Activated CD4-positive, alpha-beta T cell treated with anti-CD3 and anti-CD28 coated beads, Interleukin-2, amount 50 U/mL, for 1 hour (primary cell): Measurements from ENCODE around the gene PLD5.
"Not testable (repeated sequence)": the region's sequence is repeated elsewhere in the genome, so short reads cannot be mapped to it uniquely, and the experiment has no call there.

Experiments
- DNase-seq: peaks from one replicate; pipeline ENCODE4 v3.0.0-alpha.2; 2020

Gene PLD5

DNA sequence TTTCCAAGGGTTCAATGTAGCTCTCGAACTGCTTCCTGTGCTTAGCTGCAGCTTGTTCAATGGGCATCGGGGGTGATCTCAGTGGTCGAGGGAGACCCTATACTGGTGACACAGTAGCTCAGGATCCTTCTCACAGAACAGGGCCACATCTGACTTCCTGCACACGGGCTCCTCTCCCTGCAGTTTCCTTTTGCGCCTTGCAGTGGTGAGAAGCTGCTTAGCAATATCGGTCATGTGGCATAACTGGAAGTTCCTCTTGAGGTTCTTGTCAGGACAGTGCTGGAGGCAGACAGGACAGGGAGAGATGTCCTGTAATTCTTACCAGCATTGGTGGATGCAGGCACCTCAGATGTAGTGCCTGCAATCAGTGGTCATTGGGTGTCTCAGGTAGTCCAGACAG, 385.1 kb downstream of the PLD5 start:
- DNase-seq, result no peak

DNA sequence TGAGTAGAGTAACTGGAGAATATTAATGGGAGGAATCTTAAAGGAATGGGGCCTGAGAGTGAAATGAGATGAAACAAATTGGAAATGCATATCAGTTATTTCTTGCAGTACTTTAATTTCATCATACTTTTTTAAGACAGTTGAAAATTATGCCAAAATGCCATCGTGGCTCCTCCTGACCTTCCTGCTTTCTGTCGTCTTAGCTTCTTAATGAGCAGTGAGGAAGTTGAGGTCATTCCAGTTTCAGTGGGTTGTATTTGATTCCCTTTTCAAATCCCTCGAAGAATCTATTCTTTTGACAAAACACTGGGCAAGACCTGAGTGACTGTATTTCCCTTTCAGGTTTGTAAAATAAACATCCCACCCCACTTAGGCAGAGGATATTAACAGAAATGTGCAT, 390.7 kb downstream of the PLD5 start:
- no peak for DNase-seq

DNA sequence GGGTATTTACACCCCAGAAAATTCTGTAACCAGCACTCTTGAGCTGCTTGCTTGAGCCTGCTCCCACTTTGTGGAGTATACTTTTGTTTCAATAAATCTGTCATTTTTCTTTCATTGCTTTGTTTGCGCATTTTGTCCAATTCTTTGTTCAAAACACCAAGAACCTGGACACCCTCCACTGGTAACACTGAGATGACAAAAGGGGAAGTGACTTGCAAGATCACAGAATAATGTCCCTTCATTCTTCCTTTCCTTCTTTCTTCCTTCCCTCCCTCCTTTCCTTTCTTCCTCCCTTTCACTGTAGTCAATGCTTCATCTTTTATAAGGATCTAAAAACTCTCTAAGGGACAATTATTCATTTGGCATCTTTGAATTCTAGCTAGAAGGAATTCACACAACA, 391.1 kb downstream of the PLD5 start:
- DNase-seq, result no peak

DNA sequence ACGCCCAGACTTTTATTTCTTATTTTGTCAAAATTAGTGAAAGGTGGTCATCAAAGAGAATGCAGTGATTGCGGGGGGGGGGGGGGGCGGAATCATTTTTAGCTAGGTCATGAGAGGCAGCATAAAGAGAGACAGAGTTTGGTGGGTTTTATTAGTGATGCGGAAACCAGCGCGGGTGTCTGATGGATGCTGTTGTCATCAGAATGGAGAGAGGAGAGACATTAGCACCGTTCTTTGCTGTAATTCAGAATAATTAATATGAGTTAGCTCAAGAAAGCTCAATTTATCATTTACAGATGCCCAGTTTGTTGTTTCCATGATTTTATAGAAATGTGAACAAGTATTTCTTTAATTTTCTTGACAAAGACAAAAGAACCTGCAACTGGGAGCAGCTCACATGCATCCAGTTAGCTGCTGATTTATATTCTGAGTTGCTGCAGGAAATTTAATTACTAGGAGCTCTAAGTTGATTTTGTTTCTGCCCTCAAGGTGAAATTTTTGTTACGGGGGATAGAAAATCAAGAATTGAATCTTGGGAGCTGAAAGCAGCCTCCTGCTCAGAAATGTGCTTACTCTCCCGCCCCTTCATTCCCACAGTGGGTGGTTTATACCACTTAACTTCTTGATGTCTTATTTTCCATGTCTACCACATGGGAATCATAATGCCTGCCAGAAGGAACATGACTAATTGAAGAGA, 392.2 kb downstream of the PLD5 start:
- DNase-seq, result no peak

DNA sequence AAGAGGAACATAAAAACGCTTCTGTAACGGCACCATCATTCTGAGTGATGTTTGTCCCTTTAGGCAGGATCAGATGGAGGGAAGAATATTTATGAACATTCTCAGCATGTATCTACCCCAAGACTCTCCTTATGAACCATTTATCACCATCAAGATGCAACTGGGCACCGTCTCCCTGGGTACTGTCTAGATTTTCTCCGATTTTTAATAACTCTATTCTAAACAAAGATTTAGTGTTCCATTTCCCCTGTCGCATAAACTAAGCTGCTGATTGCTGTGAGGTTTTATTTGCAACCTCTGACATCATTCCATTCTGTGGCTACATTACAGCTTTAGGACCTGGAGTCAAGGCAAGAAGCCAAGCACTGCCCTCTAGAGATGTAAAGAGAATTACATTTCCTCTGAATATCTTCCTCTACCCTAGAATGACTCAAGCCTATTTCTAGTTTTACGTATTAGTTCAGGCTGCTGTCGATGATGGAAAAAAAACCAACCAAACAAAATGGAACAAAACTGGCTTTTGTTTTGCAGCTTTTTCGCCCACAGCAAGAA, 395.5 kb downstream of the PLD5 start:
- no peak for DNase-seq

DNA sequence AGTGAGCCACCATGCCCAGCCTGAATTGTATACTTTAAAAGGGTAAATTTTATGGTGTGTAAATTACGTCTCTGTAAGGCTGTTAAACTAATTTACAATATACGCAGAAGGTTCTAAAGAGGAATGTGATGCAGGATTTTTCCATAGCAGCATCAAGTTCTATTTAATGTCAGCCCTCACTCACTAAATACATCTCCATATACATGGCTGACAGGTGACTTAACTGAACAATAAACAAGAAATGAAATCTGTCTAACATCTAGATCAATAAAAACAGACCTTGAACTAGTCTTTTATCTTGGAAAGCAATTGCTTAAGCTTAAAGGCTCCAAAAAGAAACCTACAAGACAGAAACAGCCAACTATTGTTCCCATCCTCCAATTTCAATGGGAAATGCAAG, 404.1 kb downstream of the PLD5 start:
- no peak for DNase-seq

DNA sequence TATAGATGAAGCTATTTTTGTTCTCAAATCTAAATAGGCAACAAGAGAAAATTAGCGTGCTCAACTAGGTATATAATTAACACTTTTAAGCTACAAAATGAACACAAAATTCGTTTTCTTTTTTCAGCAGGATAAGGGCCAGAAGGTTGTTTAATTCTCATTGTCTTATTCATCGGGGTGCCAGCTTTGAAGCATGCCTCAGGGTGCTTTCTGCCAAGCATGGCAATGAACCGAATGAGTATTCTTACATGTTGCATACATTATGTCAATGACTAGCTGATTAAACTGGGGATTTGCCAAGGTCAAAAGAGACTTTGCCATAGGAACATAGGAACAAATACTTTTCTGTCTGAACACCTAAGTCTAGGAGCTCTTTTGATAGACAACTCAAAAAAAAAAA, 423.6 kb downstream of the PLD5 start:
- DNase-seq, result no peak

DNA sequence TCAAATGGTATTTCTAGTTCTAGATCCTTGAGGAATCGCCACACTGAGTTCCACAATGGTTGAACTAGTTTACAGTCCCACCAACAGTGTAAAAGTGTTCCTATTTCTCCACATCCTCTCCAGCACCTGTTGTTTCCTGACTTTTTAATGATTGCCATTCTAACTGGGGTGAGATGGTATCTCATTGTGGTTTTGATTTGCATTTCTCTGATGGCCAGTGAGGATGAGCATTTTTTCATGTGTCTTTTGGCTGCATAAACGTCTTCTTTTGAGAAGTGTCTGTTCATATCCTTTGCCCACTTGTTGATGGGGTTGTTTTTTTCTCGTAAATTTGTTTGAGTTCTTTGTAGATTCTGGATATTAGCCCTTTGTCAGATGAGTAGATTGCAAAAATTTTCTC, 427.2 kb downstream of the PLD5 start:
- not testable (repeated sequence) for DNase-seq

DNA sequence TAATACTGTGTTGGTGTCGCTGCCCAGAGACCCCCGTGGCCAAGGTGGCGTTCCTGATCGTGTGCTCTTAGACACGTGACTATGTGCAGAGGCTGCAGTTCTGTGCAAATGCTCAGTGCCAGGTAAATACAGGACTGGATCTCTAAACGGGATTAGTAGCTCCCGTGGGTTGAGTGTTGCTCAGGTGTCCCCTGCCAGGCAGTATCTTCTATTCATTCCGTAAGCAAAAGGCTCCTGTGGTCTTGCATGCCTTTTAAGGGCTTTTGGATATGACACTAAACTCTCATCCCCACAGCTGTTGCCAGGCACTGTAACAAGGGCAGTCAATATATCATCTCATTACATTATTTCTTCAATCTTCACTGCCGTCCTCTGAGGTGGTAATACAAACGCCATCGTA, 431.4 kb downstream of the PLD5 start:
- no peak for DNase-seq

DNA sequence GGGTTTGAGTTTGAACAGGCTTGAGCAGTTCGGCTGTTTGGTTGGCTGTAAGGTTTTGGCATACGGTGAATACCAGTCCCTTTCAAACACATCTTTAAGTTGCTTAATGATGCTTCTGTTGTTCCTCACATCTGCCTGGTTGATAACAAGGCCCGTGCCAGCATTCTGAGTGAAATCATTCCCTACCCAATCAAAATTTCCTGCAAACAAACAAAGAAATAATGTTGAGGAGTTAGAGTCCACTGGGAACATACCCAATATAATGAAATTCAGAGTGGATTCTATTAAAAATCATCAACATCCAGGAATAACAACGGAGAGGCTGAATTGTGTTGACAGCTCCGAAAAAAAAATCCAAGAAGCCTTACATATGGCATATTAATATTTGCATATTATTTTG, 434.6 kb downstream of the PLD5 start:
- no peak for DNase-seq

DNA sequence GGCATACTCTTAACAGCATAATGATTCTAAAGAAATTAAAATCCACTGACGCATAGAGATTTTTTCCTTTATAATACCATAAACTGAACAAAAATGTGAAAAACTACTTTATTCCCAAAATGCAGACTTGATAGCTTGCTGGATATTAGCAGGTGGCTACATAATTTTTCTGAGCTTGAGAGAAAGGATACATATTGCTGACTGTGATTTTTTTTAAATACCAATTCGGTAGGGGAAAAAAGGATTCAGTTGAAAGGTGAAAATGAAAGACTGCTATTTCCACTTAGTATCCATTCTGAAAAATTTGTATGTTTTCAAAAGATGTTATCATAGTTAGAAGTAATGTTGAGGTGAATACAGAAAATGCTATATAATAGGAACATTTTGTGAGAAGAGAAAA, 435.6 kb downstream of the PLD5 start:
- no peak for DNase-seq

DNA sequence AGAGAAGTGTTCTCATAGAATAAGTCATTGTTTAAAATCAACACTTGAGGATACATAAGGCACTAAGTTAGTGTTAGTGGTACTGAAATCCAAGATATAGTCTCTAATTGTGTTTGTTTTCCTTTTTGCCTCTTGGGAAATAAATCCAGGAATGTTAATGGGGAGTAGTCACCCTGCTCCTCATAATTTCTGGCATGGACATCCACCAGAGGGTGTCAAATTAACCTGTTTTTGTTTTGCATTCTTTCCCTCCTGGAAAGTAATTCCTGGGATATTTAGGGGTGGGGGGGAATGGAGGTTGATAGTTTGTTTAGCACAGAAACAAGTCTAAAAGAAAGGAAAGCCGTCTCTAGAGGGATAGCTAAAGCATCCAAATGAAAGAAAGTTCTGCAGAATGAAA, 437.8 kb downstream of the PLD5 start:
- no peak for DNase-seq

DNA sequence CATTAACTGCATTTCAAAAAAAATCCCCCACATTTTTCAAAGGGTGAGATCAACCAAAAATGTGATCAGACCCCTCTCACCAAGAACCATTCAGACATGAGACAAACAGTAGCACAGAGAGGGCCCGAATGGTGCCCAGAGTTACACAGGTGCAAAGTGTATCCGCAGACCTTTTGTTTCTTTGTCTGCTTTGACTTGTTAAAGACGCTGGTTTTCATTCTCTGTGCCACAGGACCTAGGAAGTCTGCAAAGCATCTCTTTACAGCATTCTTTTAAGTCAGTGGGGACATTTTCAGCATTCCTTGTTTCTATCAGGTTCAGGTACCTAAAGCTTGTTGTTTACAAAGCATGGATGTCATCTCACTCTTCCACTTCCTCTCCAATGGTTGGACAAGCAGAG, 438.4 kb downstream of the PLD5 start:
- DNase-seq, result no peak

DNA sequence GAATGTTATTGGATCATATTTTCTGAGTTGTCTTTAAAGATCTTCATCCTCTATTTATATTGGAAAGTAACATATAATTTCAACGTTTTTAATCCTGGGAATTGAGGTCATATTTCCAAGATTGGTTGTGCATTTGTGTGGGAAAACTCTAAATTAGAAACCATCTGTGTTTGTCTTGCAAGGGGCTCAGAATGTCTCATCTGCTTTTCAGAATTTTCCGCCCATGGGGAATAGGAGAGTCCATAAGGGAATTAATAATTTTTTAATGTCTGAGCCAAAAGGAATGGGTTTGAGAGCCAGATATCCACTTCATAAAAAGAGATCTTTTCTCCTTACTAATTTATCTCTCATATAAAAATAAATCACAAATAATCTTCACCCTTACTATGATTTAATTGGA, 440.8 kb downstream of the PLD5 start:
- no peak for DNase-seq

DNA sequence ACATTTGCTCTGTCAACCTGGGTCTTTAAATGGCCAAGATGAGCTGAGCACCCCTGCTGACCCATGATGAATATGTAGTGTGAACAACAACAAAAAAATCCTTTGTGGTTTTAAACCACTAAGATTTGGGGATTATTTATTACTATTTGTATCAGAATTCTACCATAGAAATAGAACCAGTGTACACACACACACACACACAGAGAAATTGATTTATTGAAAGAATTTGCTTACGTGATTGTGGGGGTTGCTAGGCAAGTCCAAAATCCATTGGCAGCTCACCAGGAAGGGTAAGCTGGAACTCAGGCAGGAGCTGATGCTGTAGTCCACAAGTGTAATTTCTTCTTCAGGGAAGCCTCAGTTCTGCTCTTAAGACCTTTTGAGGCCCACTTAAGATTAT, 443.1 kb downstream of the PLD5 start:
- DNase-seq, result no peak

DNA sequence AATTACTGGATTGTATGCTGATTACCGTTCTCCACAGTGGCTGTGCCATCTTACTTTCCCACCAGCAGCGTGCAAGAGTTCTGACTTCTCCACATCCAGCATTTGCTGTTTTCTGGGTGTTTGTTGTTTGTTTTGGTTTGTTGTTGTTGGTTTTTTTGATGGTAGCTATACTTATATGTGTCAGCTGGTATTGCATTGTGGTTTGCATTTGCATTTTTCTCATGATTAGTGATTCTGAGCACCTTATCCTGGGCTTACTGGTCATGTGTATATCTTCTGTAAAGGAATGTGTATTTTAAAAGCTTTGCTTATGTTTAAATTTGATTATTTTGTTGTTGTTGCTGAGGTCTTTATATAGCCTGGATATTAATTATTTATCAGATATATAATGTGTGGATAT, 458.7 kb downstream of the PLD5 start:
- no peak for DNase-seq

DNA sequence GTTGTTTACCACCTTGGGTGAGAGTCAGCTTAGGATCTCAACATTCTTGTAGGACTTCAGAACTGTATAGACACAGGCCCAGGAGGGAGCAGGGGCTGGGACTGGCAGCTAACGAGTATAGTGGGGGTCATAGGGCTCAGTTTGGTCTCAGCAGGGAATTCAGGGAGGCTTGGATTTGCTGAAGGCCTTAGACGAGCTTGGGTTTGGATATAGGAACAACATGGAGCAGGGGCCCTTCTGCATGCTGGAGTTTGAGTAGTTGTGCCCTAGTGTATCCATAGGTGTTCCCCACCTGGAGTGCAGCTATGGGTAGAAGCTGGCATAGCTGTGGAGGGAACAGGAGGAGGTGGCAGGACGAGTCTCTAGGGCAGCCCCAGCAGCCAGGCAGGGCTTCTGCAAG, 462.2 kb downstream of the PLD5 start:
- DNase-seq, result no peak

DNA sequence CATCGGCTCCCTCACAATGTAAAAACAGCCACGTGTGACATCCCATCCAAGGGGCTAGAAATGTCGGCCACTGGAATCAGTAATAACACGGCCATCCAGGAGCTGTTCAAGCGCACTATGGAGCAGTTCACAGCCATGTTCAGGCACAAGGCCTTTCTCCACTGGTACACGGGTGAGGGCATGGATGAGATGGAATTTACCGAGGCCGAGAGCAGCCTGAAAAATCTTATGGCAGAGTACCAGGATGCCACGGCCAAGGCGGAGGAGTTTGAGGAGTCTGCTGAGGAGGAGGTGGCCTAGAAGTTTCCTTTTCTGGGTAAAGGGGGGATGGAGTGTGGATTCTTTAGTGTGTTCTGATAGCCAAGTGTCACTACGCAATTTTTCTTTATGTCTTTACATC, 464.5 kb downstream of the PLD5 start:
- no peak for DNase-seq

DNA sequence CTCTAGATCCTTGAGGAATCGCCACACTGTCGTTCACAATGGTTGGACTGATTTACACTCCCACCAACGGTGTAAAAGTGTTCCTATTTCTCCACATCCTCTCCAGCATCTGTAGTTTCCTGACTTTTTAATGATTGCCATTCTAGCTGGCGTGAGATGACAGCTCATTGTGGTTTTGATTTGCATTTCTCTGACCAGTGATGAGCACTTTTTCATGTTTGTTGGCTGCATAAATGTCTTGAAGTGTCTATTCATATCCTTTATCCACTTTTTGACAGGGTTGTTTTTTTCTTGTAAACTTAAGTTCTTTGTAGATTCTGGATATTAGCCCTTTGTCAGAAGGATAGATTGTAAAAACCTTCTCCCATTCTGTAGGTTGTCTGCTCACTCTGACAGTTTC, 465.9 kb downstream of the PLD5 start:
- DNase-seq, result not testable (repeated sequence)

DNA sequence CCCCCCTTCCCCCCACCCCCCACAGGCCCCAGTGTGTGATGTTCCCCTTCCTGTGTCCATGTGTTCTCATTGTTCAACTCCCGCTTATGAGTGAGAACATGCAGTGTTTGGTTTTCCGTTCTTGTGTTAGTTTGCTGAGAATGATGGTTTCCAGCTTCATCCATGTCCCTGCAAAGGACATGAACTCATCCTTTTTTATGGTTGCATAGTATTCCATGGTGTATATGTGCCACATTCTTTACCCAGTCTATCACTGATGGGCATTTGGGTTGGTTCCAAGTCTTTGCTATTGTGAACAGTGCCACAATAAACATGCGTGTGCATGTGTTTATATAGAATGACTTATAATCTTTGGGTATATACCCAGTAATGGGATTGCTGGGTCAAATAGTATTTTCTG, 466.3 kb downstream of the PLD5 start:
- not testable (repeated sequence) for DNase-seq

DNA sequence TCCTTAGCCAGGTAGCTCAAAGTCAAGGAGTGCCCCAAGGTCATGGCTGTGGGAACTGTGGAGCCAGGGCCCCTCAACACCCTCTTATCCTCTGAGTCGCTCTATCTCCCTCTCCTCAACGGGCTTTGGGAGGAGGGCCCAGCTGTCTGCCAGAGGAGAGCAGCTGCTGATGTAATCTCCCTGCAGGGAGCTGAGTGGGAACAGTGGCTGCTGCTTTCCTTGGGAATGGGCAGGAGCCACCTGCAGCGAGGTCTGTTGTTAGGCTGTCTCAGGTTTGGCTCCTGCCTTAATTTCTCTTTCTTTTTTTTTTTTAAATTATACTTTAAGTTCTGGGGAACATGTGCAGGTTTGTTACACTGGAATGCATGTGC, 466.8 kb downstream of the PLD5 start:
- no peak for DNase-seq

DNA sequence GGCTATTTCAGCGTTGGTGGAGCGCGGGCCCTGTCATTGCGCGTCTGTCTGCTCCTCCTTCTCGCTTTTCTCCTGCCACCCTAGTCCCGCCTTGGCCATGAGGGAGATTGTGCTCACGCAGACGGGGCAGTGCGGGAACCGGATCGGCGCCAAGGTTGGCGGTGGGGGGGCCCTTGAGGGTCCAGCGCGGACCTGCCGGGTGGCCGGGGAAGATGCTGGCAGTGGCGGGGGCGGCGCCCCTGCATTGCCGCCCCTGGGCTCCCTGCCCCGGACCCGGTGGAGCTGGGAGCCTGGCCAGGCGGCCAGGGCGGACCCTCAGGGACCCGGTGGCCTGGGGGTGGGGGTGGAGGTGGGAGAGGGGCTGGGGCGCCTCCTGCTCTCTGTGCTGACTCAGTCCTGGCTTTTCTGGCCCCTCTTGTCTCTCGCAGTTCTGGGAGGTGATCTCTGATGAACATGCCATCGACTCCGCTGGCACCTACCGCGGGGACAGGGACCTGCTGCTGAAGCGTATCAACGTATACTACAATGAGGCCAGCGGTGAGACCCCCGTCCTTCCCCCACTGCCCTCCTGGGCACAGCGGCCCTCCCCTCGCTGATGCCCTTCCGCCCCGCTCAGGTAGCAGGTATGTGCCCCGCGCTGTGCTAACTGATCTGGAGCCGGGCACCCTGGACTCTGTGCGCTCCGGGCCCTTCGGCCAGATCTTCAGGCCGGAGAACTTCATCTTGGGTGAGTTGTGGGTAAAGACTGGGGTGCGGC, 467.3 kb downstream of the PLD5 start:
- no peak for DNase-seq

DNA sequence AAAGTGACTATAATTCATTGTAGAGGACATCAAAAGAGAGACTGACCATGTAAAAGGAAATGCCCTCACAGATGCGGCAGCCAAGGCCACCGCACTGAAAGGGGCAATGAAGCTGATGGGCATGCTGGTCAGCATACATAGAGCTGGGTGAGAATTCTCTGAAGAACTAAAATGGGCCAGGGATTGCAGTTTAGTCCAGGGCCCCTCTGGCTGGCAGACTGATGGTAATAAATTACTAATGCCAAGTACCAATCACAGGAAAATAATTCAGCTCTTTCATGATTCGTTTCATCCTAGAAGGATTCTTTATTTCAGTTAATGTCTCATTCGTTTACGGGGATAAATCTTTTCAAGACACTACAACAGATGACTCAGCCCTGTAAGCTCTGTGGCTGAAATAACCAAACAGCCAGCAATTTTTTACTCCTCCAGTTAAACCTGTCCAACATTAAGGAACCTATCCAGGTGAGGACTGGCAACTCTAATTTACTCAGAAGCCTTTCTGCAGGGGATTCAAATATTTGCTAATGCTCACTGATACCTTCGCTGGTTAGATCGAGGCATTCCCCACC, 468.7 kb downstream of the PLD5 start:
- no peak for DNase-seq

DNA sequence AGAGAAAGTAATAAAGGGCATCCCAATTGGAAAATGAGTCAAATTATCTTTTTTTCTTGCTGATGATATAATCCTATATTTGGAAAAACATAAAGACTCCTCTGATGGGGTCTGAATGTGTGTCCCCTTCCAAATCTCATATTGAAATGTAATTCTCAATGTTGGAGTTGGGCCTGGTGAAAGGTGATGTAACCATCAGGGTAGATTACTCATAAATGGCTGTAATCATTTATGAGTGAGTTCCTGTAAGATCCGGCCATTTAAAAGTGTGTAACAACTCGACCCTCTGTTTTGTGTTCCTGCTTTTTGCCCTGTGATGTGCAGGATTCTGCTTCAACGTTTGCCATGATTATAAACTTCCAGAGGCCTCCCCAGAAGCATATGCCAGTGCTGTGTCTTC, 481.3 kb downstream of the PLD5 start:
- no peak for DNase-seq
